Measurements from ENCODE around the gene EFCAB12. TPM values are rescaled to one million over a fixed set of nuclear protein-coding genes. Genes with fewer than 3 reads are reported as not detected.

EFCAB12 gene
- total RNA-seq, 3 donors from 2014 or later: 0.32 to 1.3 (median 1.0) TPM

DNA sequence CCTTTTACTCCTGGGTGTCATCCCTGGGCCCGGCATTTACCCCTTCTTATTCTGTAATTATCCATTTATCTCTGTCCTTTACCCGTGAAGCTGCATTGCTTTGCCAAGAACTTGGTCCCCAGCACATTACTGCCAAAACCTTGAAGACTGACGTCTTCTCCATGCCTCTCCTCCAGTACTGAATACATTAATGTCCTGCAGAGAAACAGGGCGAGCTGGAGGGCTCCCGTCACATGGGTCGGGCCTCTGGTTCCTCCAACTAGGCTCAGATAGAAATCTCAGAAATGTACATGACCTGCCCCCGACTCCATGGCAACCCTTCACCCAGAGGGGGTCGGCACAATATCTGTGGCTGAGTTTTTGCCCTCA is 445 bp downstream of the EFCAB12 start:
- no peak overlapping the region for H3K27ac ChIP-seq
- no peaks in the 10 kb centered on the region for H3K4me1 ChIP-seq
- no peak for DNase-seq (ENCODE audit: low spot score in 2 of 2)
- TF ChIP-seq, protein P1, sequence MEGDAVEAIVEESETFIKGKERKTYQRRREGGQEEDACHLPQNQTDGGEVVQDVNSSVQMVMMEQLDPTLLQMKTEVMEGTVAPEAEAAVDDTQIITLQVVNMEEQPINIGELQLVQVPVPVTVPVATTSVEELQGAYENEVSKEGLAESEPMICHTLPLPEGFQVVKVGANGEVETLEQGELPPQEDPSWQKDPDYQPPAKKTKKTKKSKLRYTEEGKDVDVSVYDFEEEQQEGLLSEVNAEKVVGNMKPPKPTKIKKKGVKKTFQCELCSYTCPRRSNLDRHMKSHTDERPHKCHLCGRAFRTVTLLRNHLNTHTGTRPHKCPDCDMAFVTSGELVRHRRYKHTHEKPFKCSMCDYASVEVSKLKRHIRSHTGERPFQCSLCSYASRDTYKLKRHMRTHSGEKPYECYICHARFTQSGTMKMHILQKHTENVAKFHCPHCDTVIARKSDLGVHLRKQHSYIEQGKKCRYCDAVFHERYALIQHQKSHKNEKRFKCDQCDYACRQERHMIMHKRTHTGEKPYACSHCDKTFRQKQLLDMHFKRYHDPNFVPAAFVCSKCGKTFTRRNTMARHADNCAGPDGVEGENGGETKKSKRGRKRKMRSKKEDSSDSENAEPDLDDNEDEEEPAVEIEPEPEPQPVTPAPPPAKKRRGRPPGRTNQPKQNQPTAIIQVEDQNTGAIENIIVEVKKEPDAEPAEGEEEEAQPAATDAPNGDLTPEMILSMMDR (IDR thresholded peaks at IDR 0.05): no peak
- no peak for TF ChIP-seq POLR2A (IDR thresholded peaks at IDR 0.05)
- TF ChIP-seq POLR2AphosphoS5 (IDR thresholded peaks at IDR 0.05): no peak
- H3K9me3 ChIP-seq: no peaks in the 10 kb centered on the region
- H3K27me3 ChIP-seq: no peaks in the 10 kb centered on the region
- intact Hi-C loops (cut with DNase I; ENCODE audit: low total_unique reads): no loop called here
- H3K4me3 ChIP-seq: peak overlapping the region; percentile 38 to 69 (median 58)
- no peaks in the 10 kb centered on the region for H3K36me3 ChIP-seq

DNA sequence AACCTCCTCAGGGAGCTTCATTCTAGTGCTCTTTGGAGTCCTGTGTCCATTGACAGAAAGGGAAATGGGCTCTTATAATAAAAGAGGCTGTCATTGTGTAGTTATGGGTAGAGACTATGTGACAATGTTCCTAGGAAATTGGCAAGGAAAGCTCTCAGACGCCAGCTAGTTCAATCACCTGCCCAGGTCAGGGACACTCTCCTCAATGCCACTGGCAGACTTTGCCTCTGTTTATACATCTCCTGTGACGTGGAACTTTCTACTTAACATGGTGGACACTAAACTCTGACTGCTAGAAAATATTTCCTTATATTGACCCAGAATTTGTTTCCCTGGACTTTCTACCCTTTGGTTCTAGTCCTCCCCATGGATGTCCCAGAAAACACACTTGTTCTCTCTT is 2.8 kb downstream of the EFCAB12 start:
- Histone ChIP-seq H3K9me3 (no peaks in the 10 kb centered on the region), H3K4me3 (no peak overlapping the region), H3K27ac (no peak overlapping the region), H3K27me3 (no peaks in the 10 kb centered on the region), H3K36me3 (no peaks in the 10 kb centered on the region), H3K4me1 (no peaks in the 10 kb centered on the region)
- no peak for DNase-seq (ENCODE audit: low spot score in 2 of 2)
- no peak for TF ChIP-seq POLR2A (IDR thresholded peaks at IDR 0.05)
- TF ChIP-seq, protein P1 (IDR thresholded peaks at IDR 0.05): no peak
- TF ChIP-seq POLR2AphosphoS5 (IDR thresholded peaks at IDR 0.05): no peak
- intact Hi-C loops (cut with DNase I; ENCODE audit: low total_unique reads): no loop called here

DNA sequence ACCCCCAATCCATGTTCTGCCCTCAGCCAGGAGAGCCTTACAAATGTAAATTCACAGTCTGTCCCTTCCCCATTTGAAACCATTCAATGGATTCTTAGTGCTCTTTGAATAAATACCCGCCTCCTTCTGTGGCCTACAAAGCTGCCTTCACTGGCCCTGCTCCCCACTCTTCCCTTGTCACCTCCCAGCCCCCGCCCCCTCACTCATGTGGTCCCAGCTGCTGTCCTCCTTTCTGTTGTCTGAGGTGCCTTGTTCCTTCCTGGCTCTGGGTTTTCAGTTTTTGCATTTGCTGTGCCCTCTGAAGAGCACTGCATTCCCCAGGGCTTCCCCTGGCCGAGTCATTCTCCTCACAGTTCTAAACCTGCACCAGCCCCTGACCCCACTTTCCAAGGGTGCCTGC is 3.2 kb downstream of the EFCAB12 start:
- Histone ChIP-seq H3K4me3 (no peak overlapping the region), H3K4me1 (no peaks in the 10 kb centered on the region), H3K36me3 (no peaks in the 10 kb centered on the region), H3K27me3 (no peaks in the 10 kb centered on the region), H3K27ac (no peak overlapping the region), H3K9me3 (no peaks in the 10 kb centered on the region)
- TF ChIP-seq POLR2A (IDR thresholded peaks at IDR 0.05) (no peak), POLR2AphosphoS5 (IDR thresholded peaks at IDR 0.05) (no peak)
- TF ChIP-seq, protein P1 (IDR thresholded peaks at IDR 0.05): no peak
- intact Hi-C loops (cut with DNase I; ENCODE audit: low total_unique reads): no loop called here
- no peak for DNase-seq (ENCODE audit: low spot score in 2 of 2)

DNA sequence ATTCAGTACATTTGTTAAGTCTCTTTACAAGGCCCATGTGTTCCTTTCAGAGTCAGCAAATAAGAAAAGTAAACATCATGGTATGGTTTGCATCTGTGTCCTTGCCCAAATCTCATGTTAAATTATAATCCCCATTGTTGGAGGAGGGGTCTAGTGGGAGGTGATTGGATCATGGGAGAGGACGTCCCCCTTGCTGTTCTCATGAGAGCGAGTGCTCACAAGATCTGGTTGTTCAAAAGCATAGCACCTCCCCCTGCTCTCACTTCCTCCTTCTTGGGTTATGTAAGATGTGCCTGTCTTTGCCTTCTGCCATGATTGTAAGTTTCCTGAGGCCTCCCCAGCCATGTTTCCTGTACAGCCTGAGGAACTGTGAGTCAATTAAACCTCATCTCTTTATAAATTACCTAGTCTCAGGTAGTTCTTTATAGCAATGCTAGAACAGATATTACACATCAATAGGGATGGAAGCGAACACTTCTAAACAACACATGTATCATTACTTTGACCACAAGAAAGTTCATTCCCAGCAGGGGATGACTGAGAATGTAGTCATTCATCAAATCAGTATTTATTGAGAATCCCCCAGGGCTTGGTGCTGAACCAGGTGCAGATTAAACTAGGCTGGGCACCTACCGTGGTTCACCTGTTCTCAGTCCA is 4.1 kb downstream of the EFCAB12 start:
- no peak for DNase-seq (ENCODE audit: low spot score in 2 of 2)
- intact Hi-C loops (cut with DNase I; ENCODE audit: low total_unique reads): no loop called here
- no peaks in the 10 kb centered on the region for H3K9me3 ChIP-seq
- no peak overlapping the region for H3K27ac ChIP-seq
- H3K4me1 ChIP-seq: no peaks in the 10 kb centered on the region
- H3K4me3 ChIP-seq: no peak overlapping the region
- no peak for TF ChIP-seq POLR2A (IDR thresholded peaks at IDR 0.05)
- TF ChIP-seq, protein P1 (IDR thresholded peaks at IDR 0.05): no peak
- TF ChIP-seq POLR2AphosphoS5 (IDR thresholded peaks at IDR 0.05): no peak
- no peaks in the 10 kb centered on the region for H3K36me3 ChIP-seq
- no peaks in the 10 kb centered on the region for H3K27me3 ChIP-seq

DNA sequence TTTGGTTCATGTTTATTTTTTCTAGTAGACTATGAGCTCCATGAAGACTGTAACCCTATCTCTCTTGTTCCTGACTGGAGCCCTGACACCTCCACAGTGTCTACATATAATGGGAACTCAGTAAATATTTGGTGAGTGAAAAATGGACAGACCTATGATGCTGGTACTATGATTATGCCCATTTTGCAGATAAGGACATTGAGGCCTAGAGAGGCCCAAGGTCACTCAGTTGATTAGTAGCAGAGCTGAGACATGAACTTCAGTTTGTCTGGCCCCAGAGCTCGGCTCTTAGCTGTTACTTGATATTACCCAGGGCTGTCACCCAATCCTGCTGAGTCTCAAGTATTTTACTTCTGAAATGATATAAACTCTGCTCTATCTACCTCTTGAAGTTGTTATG is 5.5 kb downstream of the EFCAB12 start:
- TF ChIP-seq POLR2AphosphoS5 (IDR thresholded peaks at IDR 0.05) (no peak), POLR2A (IDR thresholded peaks at IDR 0.05) (no peak)
- TF ChIP-seq, protein P1 (IDR thresholded peaks at IDR 0.05): no peak
- no peak for DNase-seq (ENCODE audit: low spot score in 2 of 2)
- Histone ChIP-seq H3K9me3 (no peaks in the 10 kb centered on the region), H3K27ac (no peak overlapping the region), H3K4me1 (no peaks in the 10 kb centered on the region), H3K27me3 (no peaks in the 10 kb centered on the region), H3K4me3 (no peak overlapping the region), H3K36me3 (no peaks in the 10 kb centered on the region)
- intact Hi-C loops (cut with DNase I; ENCODE audit: low total_unique reads): no loop called here
